ENCODE measurements around the gene OR2A7.
"Not testable (repeated sequence)": the region's sequence is repeated elsewhere in the genome, so short reads cannot be mapped to it uniquely, and the experiment has no call there.

GRCh38 chr7:144247674-144248330 lies 16.8 kb downstream of the OR2A7 start:
- TF ChIP-seq, protein P1, sequence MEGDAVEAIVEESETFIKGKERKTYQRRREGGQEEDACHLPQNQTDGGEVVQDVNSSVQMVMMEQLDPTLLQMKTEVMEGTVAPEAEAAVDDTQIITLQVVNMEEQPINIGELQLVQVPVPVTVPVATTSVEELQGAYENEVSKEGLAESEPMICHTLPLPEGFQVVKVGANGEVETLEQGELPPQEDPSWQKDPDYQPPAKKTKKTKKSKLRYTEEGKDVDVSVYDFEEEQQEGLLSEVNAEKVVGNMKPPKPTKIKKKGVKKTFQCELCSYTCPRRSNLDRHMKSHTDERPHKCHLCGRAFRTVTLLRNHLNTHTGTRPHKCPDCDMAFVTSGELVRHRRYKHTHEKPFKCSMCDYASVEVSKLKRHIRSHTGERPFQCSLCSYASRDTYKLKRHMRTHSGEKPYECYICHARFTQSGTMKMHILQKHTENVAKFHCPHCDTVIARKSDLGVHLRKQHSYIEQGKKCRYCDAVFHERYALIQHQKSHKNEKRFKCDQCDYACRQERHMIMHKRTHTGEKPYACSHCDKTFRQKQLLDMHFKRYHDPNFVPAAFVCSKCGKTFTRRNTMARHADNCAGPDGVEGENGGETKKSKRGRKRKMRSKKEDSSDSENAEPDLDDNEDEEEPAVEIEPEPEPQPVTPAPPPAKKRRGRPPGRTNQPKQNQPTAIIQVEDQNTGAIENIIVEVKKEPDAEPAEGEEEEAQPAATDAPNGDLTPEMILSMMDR (IDR thresholded peaks at IDR 0.05) = not testable (repeated sequence)
- not testable (repeated sequence) for TF ChIP-seq ZFX (IDR thresholded peaks at IDR 0.05; ENCODE audit: borderline replicate concordance)
